HL-60 (cell line): ENCODE measurements around the gene INAVA.

Experiments used
- DNase-seq, 2 experiments: peaks; one replicate each; pipeline ENCODE4 v3.0.0-alpha.2; 2010 to 2020; ENCODE audit warnings: low read depth in 1 of 2, low spot score in 1 of 2
- H3K27ac ChIP-seq: fragments of 250-450 bp; sonication (Bioruptor Pico); replicated peaks from 2 replicates; pipeline ENCODE4 v1.5.1; 2020; ENCODE audit warnings: mild to moderate bottlenecking, moderate library complexity
- H3K27me3 ChIP-seq: fragments of 250-450 bp; sonication (Bioruptor Pico); 2 replicates; pipeline ENCODE4 v1.5.1; 2021; ENCODE audit warnings: mild to moderate bottlenecking, moderate library complexity; ENCODE audit not compliant: insufficient read depth, poor library complexity, severe bottlenecking
- H3K4me3 ChIP-seq: replicated peaks from 2 replicates; pipeline ENCODE4 v1.5.1; 2011; ENCODE audit warnings: mild to moderate bottlenecking, control low read depth, low read length; ENCODE audit not compliant: insufficient read depth
- GABPA ChIP-seq: IDR thresholded peaks from 2 replicates; pipeline ENCODE4 v1.6.1; 2012; ENCODE audit warnings: low read depth
- POLR2AphosphoS5 ChIP-seq: IDR thresholded peaks from 2 replicates; pipeline ENCODE4 v1.6.1; 2012; ENCODE audit warnings: low read depth
- SPI1 ChIP-seq: IDR thresholded peaks from 2 replicates; pipeline ENCODE4 v1.6.1; 2012; ENCODE audit warnings: low read depth, mild to moderate bottlenecking, borderline replicate concordance
- TF ChIP-seq, protein P1 (sequence below): IDR thresholded peaks from 2 replicates; pipeline ENCODE4 v1.6.1; 2012; ENCODE audit warnings: low read depth; ENCODE audit not compliant: insufficient replicate concordance
- TF ChIP-seq, protein P2 (sequence below): IDR thresholded peaks from one replicate; pipeline ENCODE4 v1.5.1; 2011; ENCODE audit warnings: low read length, control low read depth, inconsistent platforms; ENCODE audit not compliant: insufficient read depth

Gene INAVA

DNA sequence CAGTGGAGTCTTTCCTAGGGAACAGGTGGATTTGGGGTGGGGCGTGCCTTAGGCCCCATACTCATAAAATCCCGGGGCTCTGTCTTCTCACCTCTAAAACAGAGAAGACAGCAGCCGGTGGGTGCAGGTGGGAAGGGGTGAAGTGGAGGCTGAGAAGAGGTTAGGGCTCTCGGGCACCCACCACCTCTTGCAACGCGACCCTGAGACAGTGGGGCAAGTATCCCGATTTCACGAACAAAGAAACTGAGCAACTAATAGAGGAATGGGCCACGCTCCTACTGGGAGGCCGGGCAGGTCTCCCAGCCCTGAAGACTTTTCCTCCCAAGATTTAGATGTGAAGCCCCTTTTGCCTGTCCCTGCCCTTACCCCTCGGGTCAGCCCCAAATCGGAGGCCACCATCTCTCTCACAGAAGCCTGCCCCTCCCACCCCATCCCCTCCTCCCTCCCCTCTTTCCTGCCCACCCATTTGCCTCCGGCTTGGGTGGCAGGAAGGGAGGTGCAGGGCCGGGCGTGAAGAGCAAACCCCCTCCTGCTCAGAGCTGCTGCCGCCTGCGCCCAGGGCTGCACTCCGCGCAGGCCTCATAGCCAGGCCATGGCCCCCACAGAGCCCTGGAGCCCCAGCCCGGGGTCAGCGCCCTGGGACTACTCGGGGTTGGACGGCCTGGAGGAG lies 22.1 kb upstream of the INAVA start, which contains the start of gene GPR25:
TSS of gene GPR25 (plus strand) at position 536 of the 670 bp plus-strand sequence. CDS start at position 593, 57 bp downstream.
- no peak within 1 kb of the TSS for H3K27ac ChIP-seq
- DNase-seq = no peak
- TF ChIP-seq GABPA (no peak), POLR2AphosphoS5 (no peak)
- TF ChIP-seq, protein P1, sequence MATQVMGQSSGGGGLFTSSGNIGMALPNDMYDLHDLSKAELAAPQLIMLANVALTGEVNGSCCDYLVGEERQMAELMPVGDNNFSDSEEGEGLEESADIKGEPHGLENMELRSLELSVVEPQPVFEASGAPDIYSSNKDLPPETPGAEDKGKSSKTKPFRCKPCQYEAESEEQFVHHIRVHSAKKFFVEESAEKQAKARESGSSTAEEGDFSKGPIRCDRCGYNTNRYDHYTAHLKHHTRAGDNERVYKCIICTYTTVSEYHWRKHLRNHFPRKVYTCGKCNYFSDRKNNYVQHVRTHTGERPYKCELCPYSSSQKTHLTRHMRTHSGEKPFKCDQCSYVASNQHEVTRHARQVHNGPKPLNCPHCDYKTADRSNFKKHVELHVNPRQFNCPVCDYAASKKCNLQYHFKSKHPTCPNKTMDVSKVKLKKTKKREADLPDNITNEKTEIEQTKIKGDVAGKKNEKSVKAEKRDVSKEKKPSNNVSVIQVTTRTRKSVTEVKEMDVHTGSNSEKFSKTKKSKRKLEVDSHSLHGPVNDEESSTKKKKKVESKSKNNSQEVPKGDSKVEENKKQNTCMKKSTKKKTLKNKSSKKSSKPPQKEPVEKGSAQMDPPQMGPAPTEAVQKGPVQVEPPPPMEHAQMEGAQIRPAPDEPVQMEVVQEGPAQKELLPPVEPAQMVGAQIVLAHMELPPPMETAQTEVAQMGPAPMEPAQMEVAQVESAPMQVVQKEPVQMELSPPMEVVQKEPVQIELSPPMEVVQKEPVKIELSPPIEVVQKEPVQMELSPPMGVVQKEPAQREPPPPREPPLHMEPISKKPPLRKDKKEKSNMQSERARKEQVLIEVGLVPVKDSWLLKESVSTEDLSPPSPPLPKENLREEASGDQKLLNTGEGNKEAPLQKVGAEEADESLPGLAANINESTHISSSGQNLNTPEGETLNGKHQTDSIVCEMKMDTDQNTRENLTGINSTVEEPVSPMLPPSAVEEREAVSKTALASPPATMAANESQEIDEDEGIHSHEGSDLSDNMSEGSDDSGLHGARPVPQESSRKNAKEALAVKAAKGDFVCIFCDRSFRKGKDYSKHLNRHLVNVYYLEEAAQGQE = no peak
- TF ChIP-seq, protein P2, sequence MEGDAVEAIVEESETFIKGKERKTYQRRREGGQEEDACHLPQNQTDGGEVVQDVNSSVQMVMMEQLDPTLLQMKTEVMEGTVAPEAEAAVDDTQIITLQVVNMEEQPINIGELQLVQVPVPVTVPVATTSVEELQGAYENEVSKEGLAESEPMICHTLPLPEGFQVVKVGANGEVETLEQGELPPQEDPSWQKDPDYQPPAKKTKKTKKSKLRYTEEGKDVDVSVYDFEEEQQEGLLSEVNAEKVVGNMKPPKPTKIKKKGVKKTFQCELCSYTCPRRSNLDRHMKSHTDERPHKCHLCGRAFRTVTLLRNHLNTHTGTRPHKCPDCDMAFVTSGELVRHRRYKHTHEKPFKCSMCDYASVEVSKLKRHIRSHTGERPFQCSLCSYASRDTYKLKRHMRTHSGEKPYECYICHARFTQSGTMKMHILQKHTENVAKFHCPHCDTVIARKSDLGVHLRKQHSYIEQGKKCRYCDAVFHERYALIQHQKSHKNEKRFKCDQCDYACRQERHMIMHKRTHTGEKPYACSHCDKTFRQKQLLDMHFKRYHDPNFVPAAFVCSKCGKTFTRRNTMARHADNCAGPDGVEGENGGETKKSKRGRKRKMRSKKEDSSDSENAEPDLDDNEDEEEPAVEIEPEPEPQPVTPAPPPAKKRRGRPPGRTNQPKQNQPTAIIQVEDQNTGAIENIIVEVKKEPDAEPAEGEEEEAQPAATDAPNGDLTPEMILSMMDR = no peak
- H3K4me3 ChIP-seq = no peak within 1 kb of the TSS
- no peaks in the 10 kb centered on the region for H3K27me3 ChIP-seq

DNA sequence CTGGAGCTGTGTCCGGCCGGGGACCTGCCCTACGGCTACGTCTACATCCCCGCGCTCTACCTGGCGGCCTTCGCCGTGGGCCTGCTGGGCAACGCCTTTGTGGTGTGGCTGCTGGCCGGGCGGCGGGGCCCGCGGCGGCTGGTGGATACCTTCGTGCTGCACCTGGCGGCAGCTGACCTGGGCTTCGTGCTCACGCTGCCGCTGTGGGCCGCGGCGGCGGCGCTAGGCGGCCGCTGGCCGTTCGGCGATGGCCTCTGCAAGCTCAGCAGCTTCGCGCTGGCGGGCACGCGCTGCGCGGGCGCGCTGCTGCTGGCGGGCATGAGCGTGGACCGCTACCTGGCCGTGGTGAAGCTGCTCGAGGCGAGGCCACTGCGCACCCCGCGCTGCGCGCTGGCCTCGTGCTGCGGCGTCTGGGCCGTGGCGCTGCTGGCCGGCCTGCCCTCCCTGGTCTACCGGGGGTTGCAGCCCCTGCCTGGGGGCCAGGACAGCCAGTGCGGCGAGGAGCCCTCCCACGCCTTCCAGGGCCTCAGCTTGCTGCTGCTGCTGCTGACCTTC lies 21.5 kb upstream of the INAVA start:
- Histone ChIP-seq H3K27me3 (no peaks in the 10 kb centered on the region), H3K4me3 (no peak overlapping the region), H3K27ac (no peak overlapping the region)
- TF ChIP-seq SPI1 = no peak
- no peak for TF ChIP-seq POLR2AphosphoS5
- TF ChIP-seq, protein P2 = no peak
- TF ChIP-seq, protein P1 = no peak
- DNase-seq = no peak

DNA sequence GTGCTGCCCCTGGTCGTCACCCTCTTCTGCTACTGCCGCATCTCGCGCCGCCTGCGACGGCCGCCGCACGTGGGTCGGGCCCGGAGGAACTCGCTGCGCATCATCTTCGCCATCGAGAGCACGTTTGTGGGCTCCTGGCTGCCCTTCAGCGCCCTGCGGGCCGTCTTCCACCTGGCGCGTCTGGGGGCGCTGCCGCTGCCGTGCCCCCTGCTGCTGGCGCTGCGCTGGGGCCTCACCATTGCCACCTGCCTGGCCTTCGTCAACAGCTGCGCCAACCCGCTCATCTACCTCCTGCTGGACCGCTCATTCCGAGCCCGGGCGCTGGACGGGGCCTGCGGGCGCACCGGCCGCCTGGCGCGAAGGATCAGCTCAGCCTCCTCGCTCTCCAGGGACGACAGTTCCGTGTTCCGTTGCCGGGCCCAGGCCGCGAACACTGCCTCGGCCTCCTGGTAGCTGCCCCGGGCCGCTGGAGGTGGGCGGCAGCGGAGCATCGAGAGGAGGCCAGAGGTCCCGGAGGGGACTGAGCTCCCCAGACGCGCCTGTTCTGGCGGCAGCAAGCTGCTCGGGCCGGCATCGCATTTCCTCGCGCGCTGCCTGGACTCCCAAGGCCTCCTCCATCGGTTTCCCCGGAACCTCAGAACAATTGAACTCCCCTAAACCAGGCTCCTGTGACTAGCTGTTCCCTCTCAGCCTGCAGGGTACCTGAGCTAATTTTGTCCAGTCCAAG lies 20.9 kb upstream of the INAVA start:
- no peaks in the 10 kb centered on the region for H3K27me3 ChIP-seq
- H3K4me3 ChIP-seq = no peak overlapping the region
- no peak overlapping the region for H3K27ac ChIP-seq
- TF ChIP-seq POLR2AphosphoS5 (no peak), SPI1 (no peak), GABPA (no peak)
- TF ChIP-seq, protein P1 = no peak
- TF ChIP-seq, protein P2 = no peak
- DNase-seq = no peak
